Fibroblast of gingiva (primary cell): ENCODE measurements around the gene MSL3B.

Source experiments
- DNase-seq: peaks from one replicate; pipeline ENCODE4 v3.0.0-alpha.2; 2011; ENCODE audit warnings: low read depth

Gene MSL3B

DNA sequence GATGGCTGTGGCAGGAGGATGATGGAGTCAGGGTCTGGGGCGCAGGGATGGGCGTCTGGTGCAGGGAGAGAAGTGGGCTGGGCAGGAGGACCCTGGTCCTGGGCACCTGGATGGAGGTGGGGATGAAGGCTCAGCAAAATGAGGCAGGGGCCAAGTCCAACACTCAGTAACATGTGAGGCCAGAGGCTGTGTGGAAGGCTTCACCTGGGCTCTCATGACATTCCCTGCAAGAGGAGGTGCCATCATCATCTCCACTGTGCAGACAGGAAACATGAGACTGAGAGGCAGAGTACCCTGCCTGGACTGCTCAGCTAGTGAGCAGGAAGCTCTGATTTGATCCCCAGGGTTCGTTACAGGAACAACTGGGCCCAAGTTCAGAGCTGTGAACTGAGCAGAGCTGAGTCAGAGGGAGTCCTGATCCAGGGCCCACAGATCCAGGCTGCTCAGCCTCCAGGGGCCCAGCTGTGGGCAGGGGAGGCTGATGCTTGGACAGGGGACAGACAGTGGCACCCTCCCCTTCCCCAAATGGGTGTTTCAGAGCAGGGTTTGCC, 50.8 kb downstream of the MSL3B start:
- no peak for DNase-seq

DNA sequence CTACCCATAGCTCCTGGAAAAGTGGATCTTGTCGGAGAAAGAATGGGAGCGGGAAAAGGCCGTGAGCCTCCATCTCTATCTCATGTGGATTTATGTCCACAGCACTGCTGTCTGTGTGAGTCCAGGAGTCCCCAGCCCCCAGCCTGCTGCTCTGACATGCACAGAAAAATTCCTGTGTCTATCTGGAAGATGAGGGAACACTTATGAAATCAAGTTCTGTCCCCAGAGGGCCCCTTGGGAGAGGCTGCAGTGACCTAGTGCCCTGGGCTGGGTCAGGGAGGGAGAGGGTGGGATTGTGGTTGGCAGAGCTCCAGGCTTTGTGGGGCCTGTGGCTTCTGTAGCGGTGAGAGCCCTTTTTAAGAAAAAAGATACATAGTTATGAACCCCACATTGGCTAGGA, 51.4 kb downstream of the MSL3B start:
- no peak for DNase-seq

DNA sequence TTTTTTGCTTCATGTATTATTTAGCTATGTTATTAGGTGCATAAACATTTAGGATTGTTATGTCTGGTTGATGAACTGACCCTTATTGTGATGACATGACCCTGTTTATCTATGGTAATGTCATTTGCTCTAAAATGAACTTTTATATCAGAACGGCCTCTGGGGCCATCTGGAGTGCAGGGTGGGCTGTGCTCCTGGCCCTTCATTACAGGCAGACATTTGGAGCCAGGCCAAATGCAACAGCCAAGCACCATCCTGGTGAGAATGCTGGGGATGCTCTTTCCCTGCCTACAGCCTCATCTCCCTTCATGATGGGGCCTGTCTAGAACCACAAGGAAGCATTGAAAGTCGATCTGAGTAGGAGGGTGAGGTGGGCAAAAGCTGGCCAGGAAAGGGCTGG, 51.9 kb downstream of the MSL3B start:
- DNase-seq: no peak

GRCh38 chr2:233815861-233816260, 52.3 kb downstream of the MSL3B start:
- DNase-seq: no peak
